ENCODE data around the gene PAK6.

PAK6 gene

GRCh38 chr15:40238532-40239403 lies at the start of gene PAK6:
TSS of gene PAK6 (plus strand) at chr15:40239063. CDS start at chr15:40264786, 25,723 bp downstream.
- peaks cover 18% of the 10 kb centered on the region for H3K27me3 Mint-ChIP-seq (ENCODE audit: low read depth)
- peaks cover 5% of the 10 kb centered on the region for H3K4me1 Mint-ChIP-seq (ENCODE audit: low read depth)
- H3K4me3 Mint-ChIP-seq = no peak within 1 kb of the TSS
- no peak within 1 kb of the TSS for H3K27ac Mint-ChIP-seq
- H3K9me3 Mint-ChIP-seq = no peaks in the 10 kb centered on the region
- DNase-seq (ENCODE audit: low spot score) = peak; percentile 24
- peaks cover under 1% of the 10 kb centered on the region for H3K36me3 Mint-ChIP-seq (ENCODE audit: low read depth)

GRCh38 chr15:40190591-40190990 lies 48.3 kb upstream of the PAK6 start:
- Mint-ChIP-seq H3K36me3 (ENCODE audit: low read depth) (peaks cover 48% of the 10 kb centered on the region), H3K9me3 (no peaks in the 10 kb centered on the region), H3K4me1 (ENCODE audit: low read depth) (peaks cover 7% of the 10 kb centered on the region), H3K4me3 (no peak overlapping the region), H3K27me3 (ENCODE audit: low read depth) (no peaks in the 10 kb centered on the region), H3K27ac (no peak overlapping the region)
- DNase-seq (ENCODE audit: low spot score) = no peak

- Mint-ChIP-seq H3K27me3 (ENCODE audit: low read depth) (no peaks in the 10 kb centered on the region), H3K4me1 (ENCODE audit: low read depth) (peaks cover 27% of the 10 kb centered on the region), H3K9me3 (no peaks in the 10 kb centered on the region), H3K27ac (no peak overlapping the region), H3K36me3 (ENCODE audit: low read depth) (peaks cover 66% of the 10 kb centered on the region), H3K4me3 (no peak overlapping the region)
- DNase-seq (ENCODE audit: low spot score) = no peak
These were observed 45.9 kb upstream of the PAK6 start for GRCh38 chr15:40192942-40193341.

DNA sequence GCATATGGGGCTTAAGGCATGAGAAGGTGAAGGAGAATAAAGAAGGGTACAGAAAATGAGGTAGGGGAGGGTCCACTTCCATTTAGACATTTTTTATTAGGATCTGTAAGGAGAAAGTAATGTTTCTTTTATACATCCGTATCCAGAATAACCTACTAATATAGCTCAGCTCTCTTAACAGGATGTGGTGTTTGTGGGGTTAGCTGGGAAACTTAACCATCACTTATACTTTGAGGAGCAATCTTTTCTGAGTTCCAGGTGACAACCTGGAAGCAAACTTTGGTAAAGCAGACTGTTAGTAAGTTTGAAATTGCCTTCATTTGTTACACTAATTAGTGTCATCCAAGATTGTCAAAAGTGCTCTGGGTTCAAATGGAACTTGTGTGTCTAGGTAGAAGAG lies 41.4 kb upstream of the PAK6 start:
- H3K4me3 Mint-ChIP-seq = peak overlapping the region; percentile 57
- H3K9me3 Mint-ChIP-seq = no peaks in the 10 kb centered on the region
- peak overlapping the region; percentile 82 for H3K27ac Mint-ChIP-seq
- no peak for DNase-seq (ENCODE audit: low spot score)
- H3K4me1 Mint-ChIP-seq (ENCODE audit: low read depth) = peaks cover 35% of the 10 kb centered on the region
- peaks cover 55% of the 10 kb centered on the region for H3K36me3 Mint-ChIP-seq (ENCODE audit: low read depth)
- H3K27me3 Mint-ChIP-seq (ENCODE audit: low read depth) = no peaks in the 10 kb centered on the region

DNA sequence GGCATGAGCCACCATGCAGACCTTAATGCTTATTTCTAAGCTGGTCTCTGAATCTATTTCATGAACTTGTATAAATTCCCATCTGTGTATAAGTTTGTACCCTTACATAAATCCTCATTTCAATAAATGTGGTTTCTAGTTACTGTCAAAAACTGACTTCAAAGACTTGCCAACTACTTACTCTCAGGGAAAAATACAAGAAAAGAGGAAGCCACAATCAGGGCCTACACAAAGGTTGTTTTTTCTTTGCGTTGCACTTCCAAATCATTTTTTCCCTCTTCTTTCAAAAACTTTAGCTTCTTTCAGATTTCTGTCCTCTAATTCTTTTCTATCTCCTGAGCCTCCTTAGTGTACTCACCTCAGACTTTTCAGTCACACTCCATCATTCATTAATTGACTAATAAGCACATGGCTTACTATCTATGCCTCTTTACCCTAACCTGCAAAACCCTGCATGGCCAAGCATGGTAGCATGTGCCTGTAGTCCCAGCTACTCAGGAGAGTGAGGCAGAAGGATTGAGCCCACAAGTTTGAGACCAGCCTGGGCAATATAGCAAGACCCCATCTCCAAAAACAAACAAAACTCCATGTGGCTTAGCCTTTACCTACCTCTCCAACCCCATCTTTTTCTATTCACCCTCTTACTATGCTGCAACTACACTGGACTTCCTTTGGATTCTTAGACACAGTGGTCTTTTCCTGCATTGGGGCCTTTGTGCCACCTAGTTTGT lies 40.3 kb upstream of the PAK6 start:
- Mint-ChIP-seq H3K4me3 (no peak overlapping the region), H3K4me1 (ENCODE audit: low read depth) (peaks cover 35% of the 10 kb centered on the region), H3K9me3 (no peaks in the 10 kb centered on the region), H3K27ac (peak overlapping the region; percentile 13), H3K36me3 (ENCODE audit: low read depth) (peaks cover 59% of the 10 kb centered on the region), H3K27me3 (ENCODE audit: low read depth) (no peaks in the 10 kb centered on the region)
- DNase-seq (ENCODE audit: low spot score) = no peak

DNA sequence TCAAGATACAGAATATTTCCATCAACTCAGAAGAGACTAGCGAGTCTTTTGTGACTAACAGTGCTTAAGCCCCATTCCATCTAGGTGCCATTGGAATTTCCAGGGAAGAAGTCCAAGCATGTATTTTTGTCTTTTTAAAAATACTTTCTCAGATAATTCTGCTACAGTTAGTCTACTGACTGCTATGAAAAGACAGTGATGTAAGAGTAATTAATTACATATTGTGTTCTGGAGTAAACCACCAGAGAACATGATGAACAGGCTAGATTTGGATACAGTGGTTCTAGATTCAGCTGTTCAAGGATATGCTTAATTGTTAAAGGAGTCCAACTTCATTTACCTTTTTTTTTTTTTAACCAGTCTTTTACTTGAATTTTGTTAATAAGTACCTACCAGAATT lies 34.8 kb upstream of the PAK6 start:
- H3K27ac Mint-ChIP-seq = no peak overlapping the region
- peaks cover under 1% of the 10 kb centered on the region for H3K4me1 Mint-ChIP-seq (ENCODE audit: low read depth)

DNA sequence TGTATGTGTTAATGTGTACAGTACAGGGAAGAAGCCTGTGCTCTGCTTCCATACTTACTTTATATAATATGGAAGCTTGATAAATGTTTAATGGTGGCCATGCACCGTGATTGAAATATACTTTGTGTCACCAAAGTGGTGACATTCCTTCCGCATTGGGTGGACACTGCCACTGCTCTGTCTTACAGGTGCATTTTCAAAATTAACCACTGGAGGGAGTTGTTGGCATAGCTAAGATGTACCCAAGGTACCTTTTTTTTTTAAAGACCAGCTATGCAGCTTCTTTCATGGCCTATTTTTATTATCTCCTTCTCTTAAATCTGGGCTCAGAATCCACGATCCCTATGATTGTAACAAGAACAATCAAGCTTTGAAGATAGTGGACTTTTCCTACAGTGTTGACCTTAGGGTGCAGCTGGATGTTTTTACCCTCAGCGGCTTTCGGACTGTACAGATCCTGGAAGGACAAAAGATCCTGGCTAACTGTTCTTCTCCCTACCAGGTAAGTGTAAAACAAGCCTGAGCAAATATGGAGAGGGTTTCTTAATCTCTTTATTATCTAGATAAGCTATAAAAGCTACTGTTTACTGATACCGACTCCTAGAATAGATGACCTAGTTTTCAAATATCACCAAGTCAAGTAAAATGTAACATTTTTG lies 21.6 kb upstream of the PAK6 start:
- Mint-ChIP-seq H3K36me3 (ENCODE audit: low read depth) (peaks cover 49% of the 10 kb centered on the region), H3K27me3 (ENCODE audit: low read depth) (no peaks in the 10 kb centered on the region)
- DNase-seq (ENCODE audit: low spot score) = peak; percentile 22

More for the DNA sequence above, 34.8 kb upstream of the PAK6 start:
- H3K36me3 Mint-ChIP-seq (ENCODE audit: low read depth) = peaks cover 45% of the 10 kb centered on the region
- no peak for DNase-seq (ENCODE audit: low spot score)
- H3K4me3 Mint-ChIP-seq = no peak overlapping the region
- H3K27me3 Mint-ChIP-seq (ENCODE audit: low read depth) = no peaks in the 10 kb centered on the region
- no peaks in the 10 kb centered on the region for H3K9me3 Mint-ChIP-seq

GRCh38 chr15:40219801-40220200 lies 19.1 kb upstream of the PAK6 start:
- DNase-seq (ENCODE audit: low spot score) = no peak
- H3K4me3 Mint-ChIP-seq = no peak overlapping the region
- no peak overlapping the region for H3K27ac Mint-ChIP-seq
- H3K9me3 Mint-ChIP-seq = no peaks in the 10 kb centered on the region
- no peaks in the 10 kb centered on the region for H3K27me3 Mint-ChIP-seq (ENCODE audit: low read depth)
- peaks cover 3% of the 10 kb centered on the region for H3K4me1 Mint-ChIP-seq (ENCODE audit: low read depth)
- peaks cover 44% of the 10 kb centered on the region for H3K36me3 Mint-ChIP-seq (ENCODE audit: low read depth)

More for the DNA sequence above, 21.6 kb upstream of the PAK6 start:
- Mint-ChIP-seq H3K4me3 (no peak overlapping the region), H3K9me3 (no peaks in the 10 kb centered on the region), H3K27ac (no peak overlapping the region), H3K4me1 (ENCODE audit: low read depth) (no peaks in the 10 kb centered on the region)

- no peaks in the 10 kb centered on the region for H3K9me3 Mint-ChIP-seq
- H3K27me3 Mint-ChIP-seq (ENCODE audit: low read depth) = no peaks in the 10 kb centered on the region
- peaks cover 46% of the 10 kb centered on the region for H3K36me3 Mint-ChIP-seq (ENCODE audit: low read depth)
- H3K27ac Mint-ChIP-seq = no peak overlapping the region
- no peak for DNase-seq (ENCODE audit: low spot score)
- no peak overlapping the region for H3K4me3 Mint-ChIP-seq
- H3K4me1 Mint-ChIP-seq (ENCODE audit: low read depth) = peaks cover 18% of the 10 kb centered on the region
These were observed 16.7 kb upstream of the PAK6 start for GRCh38 chr15:40222131-40222530.

- H3K4me3 Mint-ChIP-seq = no peak overlapping the region
- H3K4me1 Mint-ChIP-seq (ENCODE audit: low read depth) = peaks cover 18% of the 10 kb centered on the region
- peak overlapping the region; percentile 64 for H3K27ac Mint-ChIP-seq
- no peaks in the 10 kb centered on the region for H3K9me3 Mint-ChIP-seq
- peaks cover 27% of the 10 kb centered on the region for H3K36me3 Mint-ChIP-seq (ENCODE audit: low read depth)
- H3K27me3 Mint-ChIP-seq (ENCODE audit: low read depth) = no peaks in the 10 kb centered on the region
- DNase-seq (ENCODE audit: low spot score) = no peak
These were observed 12.1 kb upstream of the PAK6 start for GRCh38 chr15:40226736-40227135.

DNA sequence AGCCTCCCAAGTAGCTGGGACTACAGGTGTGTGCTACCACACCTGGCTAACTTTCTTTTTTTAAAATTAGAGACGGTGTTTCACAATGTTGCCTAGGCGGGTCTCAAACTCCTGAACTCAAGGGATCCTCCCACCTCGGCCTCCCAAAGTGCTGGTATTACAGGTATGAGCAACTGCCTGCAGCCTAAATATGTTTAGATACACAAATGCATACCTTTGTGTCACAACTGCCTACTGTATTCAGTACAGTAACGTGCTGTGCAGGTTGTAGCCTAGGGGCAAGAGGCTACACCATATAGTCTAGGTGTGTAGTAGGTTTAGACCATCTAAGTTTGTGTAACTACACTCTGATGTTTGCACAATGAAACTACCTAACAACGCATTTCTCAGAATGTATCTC lies 9.5 kb upstream of the PAK6 start:
- no peak for DNase-seq (ENCODE audit: low spot score)

GRCh38 chr15:40229956-40230355 lies 8.9 kb upstream of the PAK6 start:
- no peaks in the 10 kb centered on the region for H3K27me3 Mint-ChIP-seq (ENCODE audit: low read depth)
- H3K9me3 Mint-ChIP-seq = no peaks in the 10 kb centered on the region
- H3K36me3 Mint-ChIP-seq (ENCODE audit: low read depth) = peaks cover 19% of the 10 kb centered on the region
- DNase-seq (ENCODE audit: low spot score) = no peak
- H3K4me1 Mint-ChIP-seq (ENCODE audit: low read depth) = peaks cover 15% of the 10 kb centered on the region
- no peak overlapping the region for H3K27ac Mint-ChIP-seq
- no peak overlapping the region for H3K4me3 Mint-ChIP-seq

More for the DNA sequence above, 9.5 kb upstream of the PAK6 start:
- H3K4me1 Mint-ChIP-seq (ENCODE audit: low read depth) = peaks cover 18% of the 10 kb centered on the region
- H3K27ac Mint-ChIP-seq = no peak overlapping the region
- no peak overlapping the region for H3K4me3 Mint-ChIP-seq
- peaks cover 23% of the 10 kb centered on the region for H3K36me3 Mint-ChIP-seq (ENCODE audit: low read depth)
- H3K27me3 Mint-ChIP-seq (ENCODE audit: low read depth) = no peaks in the 10 kb centered on the region
- H3K9me3 Mint-ChIP-seq = no peaks in the 10 kb centered on the region

DNA sequence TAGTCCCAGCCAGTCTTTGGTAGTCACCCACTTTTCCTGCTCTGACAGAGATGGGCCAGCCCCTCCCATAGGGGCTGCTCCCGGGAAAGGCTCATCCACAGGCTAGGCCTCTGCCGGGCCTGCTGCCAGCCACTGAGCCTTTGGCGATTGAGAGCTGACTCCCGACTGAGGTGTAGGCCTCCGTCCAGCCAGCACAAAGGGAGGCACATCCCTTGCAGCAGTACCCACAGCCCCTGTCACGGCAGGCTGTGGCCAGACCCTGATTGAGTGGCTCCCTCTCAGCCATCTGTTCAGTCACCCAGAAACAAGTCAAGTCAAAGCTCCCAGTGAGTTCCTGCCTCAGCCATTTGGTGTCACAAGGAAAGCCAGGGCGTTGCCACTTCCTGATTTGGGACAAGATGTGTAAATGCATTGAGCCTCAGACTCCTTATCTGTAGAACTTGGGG lies 6.2 kb upstream of the PAK6 start:
- Mint-ChIP-seq H3K4me3 (no peak overlapping the region), H3K36me3 (ENCODE audit: low read depth) (peaks cover 8% of the 10 kb centered on the region), H3K27me3 (ENCODE audit: low read depth) (no peaks in the 10 kb centered on the region), H3K4me1 (ENCODE audit: low read depth) (peaks cover 2% of the 10 kb centered on the region), H3K9me3 (no peaks in the 10 kb centered on the region), H3K27ac (no peak overlapping the region)
- DNase-seq (ENCODE audit: low spot score) = no peak

Data from T-helper 2 cell treated with Interferon-gamma antibody and Interleukin-4, amounts not matched to agents 5 μg/mL and 100 μg/mL, for 36 hours (primary cell).